Esophagus squamous epithelium (tissue), 4 donors: ENCODE data around the gene TSC22D1.

ENCODE experiments used
- CTCF ChIP-seq, 6 experiments: fragments of 450-650 bp in 4 of 6; fragments of 200-600 bp in 2 of 6; sonication (generic) in 2 of 6; IDR thresholded peaks; one replicate each; pipeline ENCODE4 v1.5.1; 2016 to 2019; ENCODE audit warnings: antibody characterized with exemption in 6 of 6, mild to moderate bottlenecking in 4 of 6, moderate library complexity in 4 of 6
- POLR2A ChIP-seq, 4 donors: fragments of 450-650 bp; IDR thresholded peaks; one replicate each; pipeline ENCODE4 v1.6.1; 2017; ENCODE audit warnings: antibody characterized with exemption in 4 of 4, mild to moderate bottlenecking in 4 of 4, moderate library complexity in 3 of 4

- TF ChIP-seq CTCF (IDR thresholded peaks at IDR 0.05) (no peak), POLR2A (IDR thresholded peaks at IDR 0.05) (no peak)
Measured at GRCh38 chr13:44422755-44423643, 153.1 kb downstream of the TSC22D1 start.
